HepG2 (cell line): ENCODE data around the gene FRMD4A. TPM values are rescaled to one million over a fixed set of nuclear protein-coding genes. Genes with fewer than 3 reads are reported as not detected.

ENCODE experiments used
- ATAC-seq: fragments of 200-7000 bp; cut with Tn5 transposase; 3 replicates; pipeline ENCODE4 v1.9.1; 2020; ENCODE audit warnings: mild to moderate bottlenecking, moderate library complexity
- BruUV-seq: library from RNA; stranded (reverse); fragments of 400-500 nt; replicated peaks from 2 replicates; lab custom pipeline; 2021; lab: Mats Ljungman, UMichigan
- CTCF ChIA-PET: fragments of 300-600 bp; formaldehyde crosslinking; extraction: SDS; loops from one replicate; lab custom pipeline; 2021; ENCODE audit warnings: low total read pairs, inconsistent platforms, low intra/inter-chr PET ratio; lab: Yijun Ruan, JAX
- POLR2A ChIA-PET: fragments of 350-600 bp; sonication (Branson Sonifier 250); formaldehyde crosslinking; loops from one replicate; lab custom pipeline; 2020; ENCODE audit warnings: antibody characterized with exemption, inconsistent platforms; lab: Yijun Ruan, JAX
- DNase-seq: peaks from one replicate; pipeline ENCODE4 v3.0.0-alpha.2; 2015; ENCODE audit warnings: low spot score
- FAIRE-seq: peaks from 3 replicates; lab custom pipeline; 2011; peaks lifted over from hg19 to GRCh38; lab: Jason Lieb, UNC
- H2AFZ ChIP-seq: one replicate; pipeline ENCODE4 v1.6.1; 2011; ENCODE audit warnings: low read length, inconsistent platforms
- H3K27ac ChIP-seq: fragments of 300-600 bp; 3 replicates; pipeline ENCODE4 v1.8.0; 2011; ENCODE audit warnings: mixed run types, mild to moderate bottlenecking, mixed read lengths, low read length, inconsistent platforms; ENCODE audit not compliant: insufficient read depth; ENCODE audit errors: extremely low read length
- H3K27me3 ChIP-seq, 2 experiments: fragments of 200-600 bp in 1 of 2; 2 replicates in 1 of 2; 3 replicates in 1 of 2; pipeline versions ENCODE4 v1.6.0 to v1.8.0; 2011; ENCODE audit warnings: low read length in 2 of 2, mild to moderate bottlenecking in 2 of 2, moderate library complexity in 2 of 2, inconsistent platforms in 1 of 2; ENCODE audit not compliant: insufficient read depth in 2 of 2, control insufficient read depth in 1 of 2
- H3K36me3 ChIP-seq, 2 experiments: fragments of 200-600 bp in 1 of 2; replicated peaks in 1 of 2; 2 replicates in 1 of 2; 3 replicates in 1 of 2; pipeline versions ENCODE4 v1.5.1 to v1.8.0; 2011; ENCODE audit warnings: low read length in 2 of 2, inconsistent platforms in 1 of 2; ENCODE audit not compliant: insufficient read depth in 2 of 2, control insufficient read depth in 1 of 2
- H3K4me1 ChIP-seq: 2 replicates; pipeline ENCODE4 v1.5.1; 2012; ENCODE audit warnings: low read length, inconsistent platforms; ENCODE audit not compliant: insufficient read depth
- H3K4me2 ChIP-seq: 2 replicates; pipeline ENCODE4 v1.6.0; 2011; ENCODE audit warnings: low read depth, low read length, inconsistent platforms
- H3K4me3 ChIP-seq, 3 experiments: fragments of 200-600 bp in 1 of 3; sonication (generic), shearing (Covaris generic) in 1 of 3; replicated peaks in 1 of 3; 2 replicates each; pipeline ENCODE4 v1.5.1; 2011 to 2016; ENCODE audit warnings: low read length in 3 of 3, inconsistent platforms in 2 of 3, low read depth in 2 of 3, mild to moderate bottlenecking in 2 of 3, control low read depth in 1 of 3, mixed read lengths in 1 of 3; ENCODE audit not compliant: insufficient read depth in 1 of 3
- H3K79me2 ChIP-seq: one replicate; pipeline ENCODE4 v1.6.1; 2011; ENCODE audit warnings: low read length, inconsistent platforms; ENCODE audit not compliant: insufficient read depth
- H3K9ac ChIP-seq: 2 replicates; pipeline ENCODE4 v1.6.0; 2011; ENCODE audit warnings: mild to moderate bottlenecking, low read depth, low read length, inconsistent platforms; ENCODE audit not compliant: insufficient read depth
- H3K9me3 ChIP-seq: 2 replicates; pipeline ENCODE4 v1.5.1; 2012; ENCODE audit warnings: mild to moderate bottlenecking, low read length
- H4K20me1 ChIP-seq: 2 replicates; pipeline ENCODE4 v1.6.0; 2011; ENCODE audit warnings: inconsistent platforms, mild to moderate bottlenecking, low read length, moderate library complexity; ENCODE audit not compliant: insufficient read depth
- ATF4 ChIP-seq, 2 experiments: fragments of 450-650 bp in 1 of 2; sonication (generic) in 1 of 2; formaldehyde crosslinking; IDR thresholded peaks; 2 replicates each; pipeline versions ENCODE4 v1.5.0 to v1.8.0; 2020 to 2022; ENCODE audit warnings: mild to moderate bottlenecking in 1 of 2, missing genetic modification reagents in 1 of 2
- CENPT ChIP-seq: sonication (generic); formaldehyde crosslinking; IDR thresholded peaks from 2 replicates; pipeline ENCODE4 v1.8.0; 2022; ENCODE audit warnings: low read depth, mild to moderate bottlenecking, moderate library complexity, missing genetic modification reagents
- WGBS: methylation state at CpG from one replicate; pipeline ENCODE4 v1.1.6; 2017; ENCODE audit warnings: low lambda C conversion rate; 5-methylcytosine and 5-hydroxymethylcytosine counted together
- in situ Hi-C: cut with HindIII; loops from 2 replicates; pipeline ENCODE4 v1.10.0; 2017; ENCODE audit warnings: low pct_unique_long_range_greater_than_20kb; ENCODE audit not compliant: extremely low pct_ligation_motif_present
- intact Hi-C: fragments of 100-400 bp; cut with micrococcal nuclease; formaldehyde crosslinking; loops from one replicate; pipeline ENCODE4 v1.10.0; 2022; ENCODE audit not compliant: unreplicated experiment
- polyA plus RNA-seq, 8 experiments: library from polyadenylated mRNA; depleted of rRNA in 3 of 8; stranded (reverse) in 7 of 8; unstranded in 1 of 8; fragments of >200 nt; fragmentation: Illumina TruSeq in 4 of 8; extraction: Trizol in 4 of 8; gene quantifications; 2 replicates each; pipeline versions ENCODE4 v1.2.1 to v1.2.3, GENCODE V29; 2011 to 2016; ENCODE audit warnings: low read depth in 4 of 8, missing spikeins in 1 of 8, mixed read lengths in 1 of 8; ENCODE audit not compliant: insufficient read depth in 1 of 8
- total RNA-seq, 5 experiments: library from RNA; depleted of rRNA; stranded (reverse); fragments of >200 nt; fragmentation: Illumina TruSeq; extraction: Trizol; gene quantifications; 2 replicates each; pipeline ENCODE4 v1.2.3, GENCODE V29; 2016; ENCODE audit warnings: low read depth in 1 of 5

FRMD4A gene
- total and polyA plus RNA-seq, 2 of the 13 experiments (the other 11 are each of a cell fraction or from before 2014, with no cell fraction given), result 0.09 to 0.26 TPM

GRCh38 chr10:14010769-14011574 lies 319.8 kb downstream of the FRMD4A start (continued):
- no peak for TF ChIP-seq ATF4 (CRISPR knock-in tag; IDR thresholded peaks at IDR 0.05)

- no peak overlapping the region for H3K4me2 ChIP-seq
- H3K36me3 ChIP-seq, result no peaks in the 10 kb centered on the region
- DNase-seq (no peak), ATAC-seq (no peak), FAIRE-seq (no peak)
- intact Hi-C loops (no loop called here), in situ Hi-C loops (no loop called here)
- H3K27me3 ChIP-seq, result peaks cover 1 to 10% of the 10 kb centered on the region in 2 experiments; a peak in 2 of 5 replicates
- BruUV-seq, result no TSS peak
- TF ChIP-seq CENPT (CRISPR knock-in tag), result no peak
- no peaks in the 10 kb centered on the region for H4K20me1 ChIP-seq
- H3K9ac ChIP-seq, result no peak overlapping the region
- ChIA-PET CTCF (no interaction called here), POLR2A (no interaction called here)
- no peak overlapping the region for H3K27ac ChIP-seq
- no peaks in the 10 kb centered on the region for H3K4me1 ChIP-seq
- H2AFZ ChIP-seq, result no peak overlapping the region
- no peaks in the 10 kb centered on the region for H3K9me3 ChIP-seq
- 19% methylated on average over 5 of the region's 5 CpGs for WGBS
- H3K79me2 ChIP-seq, result no peaks in the 10 kb centered on the region
- H3K4me3 ChIP-seq, result no peak overlapping the region
Observed at GRCh38 chr10:14010101-14010558, 320.6 kb downstream of the FRMD4A start.
